Stimulated activated CD8-positive, alpha-beta memory T cell treated with anti-CD3 and anti-CD28 coated beads, Interleukin-7, amount 100 ng/mL, for 48 hours (primary cell): Measurements from ENCODE around the gene AKR1C3.
"Not testable (repeated sequence)": the region's sequence is repeated elsewhere in the genome, so short reads cannot be mapped to it uniquely, and the experiment has no call there.

Source experiments
- DNase-seq, 2 donors: peaks; one replicate each; pipeline ENCODE4 v3.0.0-alpha.2; 2020; ENCODE audit warnings: low read depth in 1 of 2; ENCODE audit errors: extremely low read depth in 1 of 2

Gene AKR1C3

GRCh38 chr10:5088703-5089261 lies 5.4 kb upstream of the AKR1C3 start:
- no peak for DNase-seq

GRCh38 chr10:5089865-5090264 lies 4.3 kb upstream of the AKR1C3 start:
- no peak for DNase-seq

- no peak for DNase-seq
These were observed 3.7 kb upstream of the AKR1C3 start for GRCh38 chr10:5090551-5090950.

- DNase-seq, result no peak
These were observed 3.0 kb upstream of the AKR1C3 start for GRCh38 chr10:5091196-5091595.

GRCh38 chr10:5092375-5092774 lies 1.8 kb upstream of the AKR1C3 start:
- DNase-seq, result no peak

GRCh38 chr10:5092848-5093790 lies 1.1 kb upstream of the AKR1C3 start:
- no peak for DNase-seq

- DNase-seq, result no peak
These were observed 1.5 kb downstream of the AKR1C3 start for GRCh38 chr10:5095687-5096086.

- DNase-seq, result no peak
These were observed 1.9 kb downstream of the AKR1C3 start for GRCh38 chr10:5096108-5096507.

GRCh38 chr10:5102479-5102878 lies 8.3 kb downstream of the AKR1C3 start:
- DNase-seq, result not testable (repeated sequence)

GRCh38 chr10:5103481-5103880 lies 9.3 kb downstream of the AKR1C3 start:
- no peak for DNase-seq

- DNase-seq, result no peak
These were observed 11.4 kb downstream of the AKR1C3 start for GRCh38 chr10:5105626-5106025.

- DNase-seq, result no peak
These were observed 12.3 kb downstream of the AKR1C3 start for GRCh38 chr10:5106553-5106952.

- DNase-seq, result no peak
These were observed 13.8 kb downstream of the AKR1C3 start for GRCh38 chr10:5107860-5108526.

- no peak for DNase-seq
These were observed 14.6 kb downstream of the AKR1C3 start for GRCh38 chr10:5108658-5109416.

GRCh38 chr10:5109861-5110260 lies 15.6 kb downstream of the AKR1C3 start:
- DNase-seq, result not testable (repeated sequence)

- DNase-seq, result no peak
These were observed 22.4 kb downstream of the AKR1C3 start for GRCh38 chr10:5116621-5117020.

- DNase-seq, result no peak
These were observed 22.8 kb downstream of the AKR1C3 start for GRCh38 chr10:5117026-5117425.

GRCh38 chr10:5119997-5120396 lies 25.8 kb downstream of the AKR1C3 start:
- not testable (repeated sequence) for DNase-seq

GRCh38 chr10:5123886-5124285 lies 29.7 kb downstream of the AKR1C3 start:
- DNase-seq, result no peak

GRCh38 chr10:5125315-5126044 lies 31.3 kb downstream of the AKR1C3 start:
- DNase-seq, result no peak
